Right lobe of liver (tissue), 4 donors: Measurements from ENCODE around the gene NRDC.

Experiments
- CTCF ChIP-seq, 4 donors: fragments of 200-600 bp in 3 of 4; fragments of 450-650 bp in 1 of 4; IDR thresholded peaks; one replicate each; pipeline versions ENCODE4 v1.5.1 to v1.8.0; 2016 to 2022; ENCODE audit warnings: antibody characterized with exemption in 4 of 4, mild to moderate bottlenecking in 2 of 4
- POLR2A ChIP-seq: fragments of 450-650 bp; IDR thresholded peaks from one replicate; pipeline ENCODE4 v1.6.1; 2017; ENCODE audit warnings: antibody characterized with exemption, mild to moderate bottlenecking
- donor health status: DM: no; HTN: no; CAD: no.
- donor health status: DM: no; HTN: no; CAD: no.
- donor health status: DM: no; HTN: yes; CAD: no.

GRCh38 chr1:51915951-51916350, 37.4 kb upstream of the NRDC start:
- TF ChIP-seq POLR2A (no peak), CTCF (IDR thresholded peaks at IDR 0.05) (no peak)
